Ishikawa (cell line): Measurements from ENCODE around the gene METTL2B.

Experiments
- CEBPB ChIP-seq: IDR thresholded peaks from 2 replicates; pipeline ENCODE4 v1.6.1; 2012
- CREB1 ChIP-seq: IDR thresholded peaks from 2 replicates; pipeline ENCODE4 v1.6.1; 2012; ENCODE audit warnings: low read depth
- EGR1 ChIP-seq: IDR thresholded peaks from 2 replicates; pipeline ENCODE4 v1.6.1; 2012
- EP300 ChIP-seq: IDR thresholded peaks from 2 replicates; pipeline ENCODE4 v1.6.1; 2012; ENCODE audit warnings: borderline replicate concordance
- FOXM1 ChIP-seq: IDR thresholded peaks from 2 replicates; pipeline ENCODE4 v1.6.1; 2012; ENCODE audit warnings: low read depth, borderline replicate concordance
- NFIC ChIP-seq: IDR thresholded peaks from 2 replicates; pipeline ENCODE4 v1.6.1; 2012
- RAD21 ChIP-seq: IDR thresholded peaks from 2 replicates; pipeline ENCODE4 v1.6.1; 2012; ENCODE audit warnings: low read depth
- REST ChIP-seq: IDR thresholded peaks from 2 replicates; pipeline ENCODE4 v1.6.1; 2012; ENCODE audit warnings: low read depth, mild to moderate bottlenecking
- TAF1 ChIP-seq: IDR thresholded peaks from 2 replicates; pipeline ENCODE4 v1.6.1; 2012; ENCODE audit warnings: low read depth, mild to moderate bottlenecking
- TCF12 ChIP-seq: IDR thresholded peaks from 2 replicates; pipeline ENCODE4 v1.6.1; 2012; ENCODE audit warnings: low read depth
- TEAD4 ChIP-seq: IDR thresholded peaks from 2 replicates; pipeline ENCODE4 v1.6.1; 2012
- YY1 ChIP-seq: IDR thresholded peaks from 2 replicates; pipeline ENCODE4 v1.6.1; 2012; ENCODE audit warnings: low read depth
- ZBTB7A ChIP-seq: IDR thresholded peaks from 2 replicates; pipeline ENCODE4 v1.6.1; 2012; ENCODE audit warnings: low read depth
- TF ChIP-seq, protein P1 (sequence below): IDR thresholded peaks from 2 replicates; pipeline ENCODE4 v1.6.1; 2012
- TF ChIP-seq, protein P2 (sequence below): IDR thresholded peaks from 2 replicates; pipeline ENCODE4 v1.6.1; 2012

The METTL2B gene

DNA sequence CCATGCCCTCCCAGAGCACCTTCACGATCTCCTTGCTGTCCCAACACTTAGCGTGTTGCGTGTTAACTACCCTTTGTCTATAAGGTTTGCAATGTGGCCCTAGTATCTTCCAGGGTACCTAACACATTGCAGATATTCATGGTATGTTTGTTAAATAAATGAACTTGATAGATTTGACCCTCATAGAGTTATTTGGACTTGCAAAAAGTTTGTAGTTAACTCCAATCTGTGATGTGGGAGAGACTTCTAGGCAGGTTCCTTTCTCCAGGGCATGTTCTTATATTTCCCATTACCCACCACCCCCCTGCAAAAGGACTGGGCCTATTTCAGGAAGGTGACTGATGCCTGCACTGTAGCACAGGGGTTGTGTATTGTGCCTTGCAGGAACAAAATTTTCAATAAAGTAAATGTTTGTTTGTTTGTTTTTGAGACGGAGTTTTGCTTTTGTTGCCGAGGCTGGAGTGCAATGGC, 20.3 kb upstream of the METTL2B start:
- TF ChIP-seq CEBPB (no peak), RAD21 (no peak), FOXM1 (no peak), TEAD4 (no peak), NFIC (no peak), TAF1 (no peak), ZBTB7A (no peak), EP300 (no peak), REST (no peak), EGR1 (no peak), YY1 (no peak), TCF12 (no peak), CREB1 (no peak)
- TF ChIP-seq, protein P1, sequence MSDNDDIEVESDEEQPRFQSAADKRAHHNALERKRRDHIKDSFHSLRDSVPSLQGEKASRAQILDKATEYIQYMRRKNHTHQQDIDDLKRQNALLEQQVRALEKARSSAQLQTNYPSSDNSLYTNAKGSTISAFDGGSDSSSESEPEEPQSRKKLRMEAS, result no peak
- TF ChIP-seq, protein P2, sequence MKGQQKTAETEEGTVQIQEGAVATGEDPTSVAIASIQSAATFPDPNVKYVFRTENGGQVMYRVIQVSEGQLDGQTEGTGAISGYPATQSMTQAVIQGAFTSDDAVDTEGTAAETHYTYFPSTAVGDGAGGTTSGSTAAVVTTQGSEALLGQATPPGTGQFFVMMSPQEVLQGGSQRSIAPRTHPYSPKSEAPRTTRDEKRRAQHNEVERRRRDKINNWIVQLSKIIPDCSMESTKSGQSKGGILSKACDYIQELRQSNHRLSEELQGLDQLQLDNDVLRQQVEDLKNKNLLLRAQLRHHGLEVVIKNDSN, result no peak

- TF ChIP-seq CEBPB, result no peak
- TF ChIP-seq NFIC, result no peak
- TF ChIP-seq TEAD4, result no peak
- TF ChIP-seq TCF12, result no peak
- TF ChIP-seq CREB1, result no peak
- TF ChIP-seq, protein P2, result no peak
- TF ChIP-seq REST, result no peak
- TF ChIP-seq EP300, result no peak
- TF ChIP-seq, protein P1, result no peak
- TF ChIP-seq EGR1, result no peak
- no peak for TF ChIP-seq TAF1
- no peak for TF ChIP-seq YY1
- no peak for TF ChIP-seq FOXM1
- TF ChIP-seq RAD21, result no peak
- TF ChIP-seq ZBTB7A, result no peak
These were observed 17.6 kb upstream of the METTL2B start for GRCh38 chr7:128458956-128459355.

- TF ChIP-seq EGR1 (no peak), TEAD4 (no peak), ZBTB7A (no peak), EP300 (no peak), REST (no peak), RAD21 (peak; percentile 47; the same call in 1 of the 2 replicates), TCF12 (no peak), CEBPB (no peak), CREB1 (no peak), NFIC (no peak)
- TF ChIP-seq, protein P2, result no peak
- TF ChIP-seq, protein P1, result peak; percentile 44; the same call in 1 of the 2 replicates
These were observed 17.1 kb upstream of the METTL2B start for GRCh38 chr7:128459394-128459878.

GRCh38 chr7:128462460-128462859, 14.1 kb upstream of the METTL2B start:
- no peak for TF ChIP-seq FOXM1
- TF ChIP-seq TAF1, result no peak
- TF ChIP-seq, protein P2, result no peak
- no peak for TF ChIP-seq REST
- no peak for TF ChIP-seq RAD21
- no peak for TF ChIP-seq EP300
- no peak for TF ChIP-seq TCF12
